Activated CD8-positive, alpha-beta T cell treated with anti-CD3 and anti-CD28 coated beads, Interleukin-2, amount 10 ng/mL, durations not matched to agents 7 days and 5 days (primary cell): ENCODE results near the gene SREBF1. TPM values are rescaled to one million over a fixed set of nuclear protein-coding genes. Genes with fewer than 3 reads are reported as not detected.

Experiments used
- ATAC-seq: fragments of 150-1000 bp; cut with Tn5 transposase; one replicate; pipeline ENCODE4 v1.10.0; 2021; ENCODE audit warnings: moderate library complexity
- CTCF ChIA-PET: fragments of 350-600 bp; sonication (Branson Sonifier 250); formaldehyde crosslinking; loops from one replicate; lab custom pipeline; 2021; ENCODE audit warnings: antibody characterized with exemption; lab: Charles Lee
- POLR2A ChIA-PET: fragments of 350-600 bp; sonication (Branson Sonifier 250); formaldehyde crosslinking; loops from one replicate; lab custom pipeline; 2021; ENCODE audit warnings: antibody characterized with exemption; lab: Charles Lee
- DNase-seq: peaks from one replicate; pipeline ENCODE4 v3.0.0-alpha.2; 2020
- H3K27ac Mint-ChIP-seq: one replicate; pipeline ENCODE4 v1.8.0; 2021; ENCODE audit warnings: mild to moderate bottlenecking, mixed read lengths
- H3K27me3 Mint-ChIP-seq: one replicate; pipeline ENCODE4 v1.8.0; 2021; ENCODE audit warnings: low read depth, mixed read lengths
- H3K36me3 Mint-ChIP-seq: one replicate; pipeline ENCODE4 v1.8.0; 2021; ENCODE audit warnings: low read depth, mixed read lengths
- H3K4me1 Mint-ChIP-seq: one replicate; pipeline ENCODE4 v1.8.0; 2021; ENCODE audit warnings: low read depth, mixed read lengths
- H3K4me3 Mint-ChIP-seq: one replicate; pipeline ENCODE4 v1.8.0; 2021; ENCODE audit warnings: mild to moderate bottlenecking, mixed read lengths
- H3K9me3 Mint-ChIP-seq: one replicate; pipeline ENCODE4 v1.8.0; 2022; ENCODE audit warnings: mixed read lengths; ENCODE audit not compliant: insufficient read depth
- total RNA-seq, 2 experiments: library from RNA; stranded (reverse); gene quantifications; one replicate each; pipeline ENCODE4 v1.2.3, GENCODE V29; 2021

SREBF1 gene
- total RNA-seq, 2 experiments from 2014 or later = 212 to 254 TPM

- ATAC-seq (no peak), DNase-seq (no peak)
- ChIA-PET CTCF (interaction anchor here (1.3 kb wide), 1 partner anchor 14 kb away, joined by 3 read pairs; no protein-coding TSS in a partner anchor), POLR2A (interaction anchor here (0.6 to 1.2 kb wide), 2 partner anchors 12 to 212 kb away, joined by 3 read pairs; no protein-coding TSS in a partner anchor)
- H3K27me3 Mint-ChIP-seq = no peaks in the 10 kb centered on the region
- no peak overlapping the region for H3K4me3 Mint-ChIP-seq
- peaks cover 30% of the 10 kb centered on the region for H3K4me1 Mint-ChIP-seq
- no peaks in the 10 kb centered on the region for H3K36me3 Mint-ChIP-seq
- no peak overlapping the region for H3K27ac Mint-ChIP-seq
- H3K9me3 Mint-ChIP-seq = no peaks in the 10 kb centered on the region
These were observed 66.1 kb downstream of the SREBF1 start for GRCh38 chr17:17770632-17771044.

GRCh38 chr17:17769869-17770631 is 66.7 kb downstream of the SREBF1 start:
- CTCF ChIA-PET = no interaction called here
- DNase-seq (no peak), ATAC-seq (no peak)
- no peaks in the 10 kb centered on the region for H3K9me3 Mint-ChIP-seq
- H3K27ac Mint-ChIP-seq = no peak overlapping the region
- POLR2A ChIA-PET = interaction anchor here (0.6 kb wide), 1 partner anchor 213 kb away, joined by 3 read pairs; no protein-coding TSS in a partner anchor
- H3K4me3 Mint-ChIP-seq = no peak overlapping the region
- H3K4me1 Mint-ChIP-seq = peaks cover 36% of the 10 kb centered on the region
- H3K27me3 Mint-ChIP-seq = no peaks in the 10 kb centered on the region
- peaks cover 3% of the 10 kb centered on the region for H3K36me3 Mint-ChIP-seq

- no peak for DNase-seq
- no peak overlapping the region for H3K27ac Mint-ChIP-seq
- H3K27me3 Mint-ChIP-seq = no peaks in the 10 kb centered on the region
- CTCF ChIA-PET = no interaction called here
- no peak for ATAC-seq
- peaks cover 3% of the 10 kb centered on the region for H3K36me3 Mint-ChIP-seq
- peaks cover 49% of the 10 kb centered on the region for H3K4me1 Mint-ChIP-seq
- no peak overlapping the region for H3K4me3 Mint-ChIP-seq
- no peaks in the 10 kb centered on the region for H3K9me3 Mint-ChIP-seq
- POLR2A ChIA-PET = no interaction called here
These were observed 68.2 kb downstream of the SREBF1 start for GRCh38 chr17:17768424-17769088.

- Mint-ChIP-seq H3K36me3 (peaks cover 3% of the 10 kb centered on the region), H3K9me3 (no peaks in the 10 kb centered on the region), H3K27ac (no peak overlapping the region), H3K4me3 (no peak overlapping the region), H3K4me1 (peaks cover 55% of the 10 kb centered on the region), H3K27me3 (no peaks in the 10 kb centered on the region)
- ATAC-seq (no peak), DNase-seq (no peak)
- ChIA-PET CTCF (no interaction called here), POLR2A (no interaction called here)
These were observed 68.8 kb downstream of the SREBF1 start for GRCh38 chr17:17767887-17768418.

- Mint-ChIP-seq H3K4me1 (peaks cover 54% of the 10 kb centered on the region), H3K9me3 (no peaks in the 10 kb centered on the region), H3K27me3 (no peaks in the 10 kb centered on the region), H3K36me3 (peaks cover 3% of the 10 kb centered on the region), H3K4me3 (no peak overlapping the region), H3K27ac (no peak overlapping the region)
- ChIA-PET CTCF (no interaction called here), POLR2A (no interaction called here)
- ATAC-seq = no peak
- DNase-seq = no peak
These were observed 69.5 kb downstream of the SREBF1 start for GRCh38 chr17:17767154-17767869.

GRCh38 chr17:17766744-17767120 is 70.1 kb downstream of the SREBF1 start:
- ChIA-PET CTCF (interaction anchor here (1.5 kb wide), 1 partner anchor 94 kb away, joined by 3 read pairs; no protein-coding TSS in a partner anchor), POLR2A (interaction anchor here (1.2 kb wide), 1 partner anchor 18 kb away, joined by 3 read pairs; no protein-coding TSS in a partner anchor)
- no peak overlapping the region for H3K4me3 Mint-ChIP-seq
- ATAC-seq (no peak), DNase-seq (no peak)
- H3K27me3 Mint-ChIP-seq = no peaks in the 10 kb centered on the region
- H3K9me3 Mint-ChIP-seq = no peaks in the 10 kb centered on the region
- H3K27ac Mint-ChIP-seq = peak overlapping the region; percentile 79
- peaks cover 3% of the 10 kb centered on the region for H3K36me3 Mint-ChIP-seq
- H3K4me1 Mint-ChIP-seq = peaks cover 49% of the 10 kb centered on the region

- peak; percentile 35 for DNase-seq
- Mint-ChIP-seq H3K36me3 (peaks cover 3% of the 10 kb centered on the region), H3K27me3 (no peaks in the 10 kb centered on the region), H3K4me1 (peaks cover 48% of the 10 kb centered on the region), H3K27ac (peak overlapping the region; percentile 79), H3K4me3 (peak overlapping the region; percentile 12), H3K9me3 (no peaks in the 10 kb centered on the region)
- CTCF ChIA-PET = interaction anchor here (1.5 kb wide), 1 partner anchor 94 kb away, joined by 3 read pairs; no protein-coding TSS in a partner anchor
- POLR2A ChIA-PET = interaction anchor here (1.2 kb wide), 1 partner anchor 18 kb away, joined by 3 read pairs; no protein-coding TSS in a partner anchor
- peak; percentile 27 for ATAC-seq
These were observed 70.6 kb downstream of the SREBF1 start for GRCh38 chr17:17766077-17766743.

GRCh38 chr17:17765359-17766076 is 71.3 kb downstream of the SREBF1 start:
- Mint-ChIP-seq H3K36me3 (peaks cover 3% of the 10 kb centered on the region), H3K27me3 (no peaks in the 10 kb centered on the region), H3K4me1 (peaks cover 48% of the 10 kb centered on the region), H3K27ac (peak overlapping the region; percentile 79), H3K4me3 (no peak overlapping the region), H3K9me3 (no peaks in the 10 kb centered on the region)
- DNase-seq = no peak
- ChIA-PET CTCF (interaction anchor here (1.5 kb wide), 1 partner anchor 95 kb away, joined by 3 read pairs; no protein-coding TSS in a partner anchor), POLR2A (interaction anchor here (1.2 kb wide), 1 partner anchor 19 kb away, joined by 3 read pairs; no protein-coding TSS in a partner anchor)
- no peak for ATAC-seq

GRCh38 chr17:17763734-17764133 is 73.1 kb downstream of the SREBF1 start:
- peak overlapping the region; percentile 69 for H3K27ac Mint-ChIP-seq
- POLR2A ChIA-PET = interaction anchor here (1.3 kb wide), 1 partner anchor 18 kb away, joined by 8 read pairs; no protein-coding TSS in a partner anchor
- DNase-seq = no peak

GRCh38 chr17:17763136-17763535 is 73.7 kb downstream of the SREBF1 start:
- H3K36me3 Mint-ChIP-seq = peaks cover 7% of the 10 kb centered on the region
- no peak overlapping the region for H3K27ac Mint-ChIP-seq
- ATAC-seq (no peak), DNase-seq (no peak)
- no peaks in the 10 kb centered on the region for H3K9me3 Mint-ChIP-seq
- peaks cover 57% of the 10 kb centered on the region for H3K4me1 Mint-ChIP-seq
- H3K27me3 Mint-ChIP-seq = no peaks in the 10 kb centered on the region
- ChIA-PET POLR2A (interaction anchor here (0.6 to 1.3 kb wide), 3 partner anchors 18 to 589 kb away, joined by 4 to 8 read pairs (median 5); no protein-coding TSS in a partner anchor), CTCF (interaction anchor here (1.2 kb wide), 1 partner anchor 271 kb away, joined by 3 read pairs; no protein-coding TSS in a partner anchor)
- no peak overlapping the region for H3K4me3 Mint-ChIP-seq

More at GRCh38 chr17:17763734-17764133, 73.1 kb downstream of the SREBF1 start:
- Mint-ChIP-seq H3K36me3 (peaks cover 7% of the 10 kb centered on the region), H3K4me1 (peaks cover 55% of the 10 kb centered on the region), H3K9me3 (no peaks in the 10 kb centered on the region), H3K27me3 (no peaks in the 10 kb centered on the region), H3K4me3 (no peak overlapping the region)
- CTCF ChIA-PET = interaction anchor here (1.2 kb wide), 1 partner anchor 270 kb away, joined by 3 read pairs; no protein-coding TSS in a partner anchor
- no peak for ATAC-seq
